Heart left ventricle (tissue), 16 donors: Measurements from ENCODE around the gene RGMB. TPM values are rescaled to one million over a fixed set of nuclear protein-coding genes. Genes with fewer than 3 reads are reported as not detected.

Source experiments
- ATAC-seq, 4 donors: fragments of 200-7000 bp; cut with Tn5 transposase; one replicate each; pipeline ENCODE4 v1.9.1; 2020 to 2022; ENCODE audit warnings: moderate library complexity in 4 of 4, mild to moderate bottlenecking in 3 of 4, moderate number of reproducible peaks in 1 of 4
- DNase-seq, 5 donors: peaks; one replicate each; pipeline ENCODE4 v3.0.0-alpha.2; 2020
- H3K27ac ChIP-seq, 12 donors: fragments of 200-600 bp; sonication (generic) in 4 of 12; one replicate each; pipeline versions ENCODE4 v1.5.0 to v1.8.0; 2016 to 2022; ENCODE audit warnings: mild to moderate bottlenecking in 2 of 12
- H3K27me3 ChIP-seq, 9 donors: fragments of 200-600 bp; sonication (generic) in 2 of 9; one replicate each; pipeline versions ENCODE4 v1.5.1 to v1.8.0; 2016 to 2022; ENCODE audit warnings: mild to moderate bottlenecking in 3 of 9
- H3K36me3 ChIP-seq, 9 donors: fragments of 200-600 bp; sonication (generic) in 2 of 9; one replicate each; pipeline versions ENCODE4 v1.5.0 to v1.8.0; 2018 to 2022; ENCODE audit warnings: mild to moderate bottlenecking in 2 of 9
- H3K4me1 ChIP-seq, 12 donors: fragments of 200-600 bp; sonication (generic) in 4 of 12; one replicate each; pipeline versions ENCODE4 v1.5.0 to v1.8.0; 2016 to 2022; ENCODE audit warnings: mild to moderate bottlenecking in 3 of 12
- H3K4me3 ChIP-seq, 12 donors: fragments of 200-600 bp; sonication (generic) in 4 of 12; one replicate each; pipeline versions ENCODE4 v1.5.0 to v1.8.0; 2017 to 2022; ENCODE audit warnings: mild to moderate bottlenecking in 9 of 12, moderate library complexity in 4 of 12
- H3K9me3 ChIP-seq, 12 donors: fragments of 200-600 bp; sonication (generic) in 4 of 12; one replicate each; pipeline versions ENCODE4 v1.5.0 to v1.8.0; 2016 to 2022; ENCODE audit warnings: mild to moderate bottlenecking in 1 of 12
- CTCF ChIP-seq, 12 donors: fragments of 200-600 bp; sonication (generic) in 4 of 12; IDR thresholded peaks; one replicate each; pipeline versions ENCODE4 v1.5.0 to v1.8.0; 2018 to 2022; ENCODE audit warnings: antibody characterized with exemption in 12 of 12, mild to moderate bottlenecking in 5 of 12
- POLR2A ChIP-seq, 2 donors: fragments of 450-650 bp; IDR thresholded peaks; one replicate each; pipeline ENCODE4 v1.6.1; 2017; ENCODE audit warnings: antibody characterized with exemption in 2 of 2, mild to moderate bottlenecking in 2 of 2, moderate library complexity in 2 of 2
- WGBS, 4 donors: extraction: QIAGEN DNeasy Blood & Tissue Kit in 2 of 4; methylation state at CpG; one replicate each; pipeline versions ENCODE4 v1.1.5 to v1.1.7; 2013 to 2018; 5-methylcytosine and 5-hydroxymethylcytosine counted together
- intact Hi-C, 10 donors: fragments of 100-400 bp; cut with DNase I; formaldehyde crosslinking; loops; one replicate each; pipeline versions ENCODE4 v1.11.1 to v1.14.2; 2022
- polyA plus RNA-seq, 2 donors: library from polyadenylated mRNA; stranded (reverse); fragments of 200-250 nt; gene quantifications; one replicate each; pipeline ENCODE4 v1.2.3, GENCODE V29; 2013
- total RNA-seq, 9 donors: library from RNA; depleted of rRNA in 2 of 9; stranded (reverse); fragments of >200 nt in 2 of 9; fragmentation: NEBNext Ultra II Directional in 3 of 9; extraction: Animal tissue kit (Norgen Biotek cat#: 25700) in 3 of 9; gene quantifications; one replicate each; pipeline versions ENCODE4 v1.1.0 to v1.2.4, GENCODE V29; 2016 to 2023
- donor health status: ischemic (EF 13 %, LVEDD 7.1; RV severe dilation, severe dysfunction).
- donor health status: healthy with polysubstance abuse.
- donor health status: DM: no; HTN: yes; CAD: no.
- donor health status: DM: no; HTN: no; CAD: no.
- donor health status: ischemic (EF 25% LVEDD 6.9; RV normal size, moderate dysfunction).
- donor health status: ischemic (EF 25% LVEDD 5.7; RV mildly dilated, moderate dysfunction).
- donor health status: healthy.
- donor health status: DM: yes; HTN: yes; CAD: no.
- donor health status: ischemic (EF 35%, LVEDD 5.7; RV mildly dilated, moderate dysfunction).
- donor health status: nonischemic (EF 11% LVEDD 7.7; RV severe dilation, severe dysfunction).
- donor health status: DM: yes; HTN: yes; CAD: no.
- donor health status: PGD.
- donor health status: ischemic (EF 29% LVEDD 5.4; RV normal size, mild dysfunction).
- donor health status: nonischemic (EF 23%, LVEDD 6.1; RV moderate dilation, normal function).

Gene RGMB
- total and polyA plus RNA-seq, 11 donors: 2.0 to 42.2 (median 16.1) TPM

GRCh38 chr5:98813755-98814154, 40.3 kb downstream of the RGMB start:
- 91 to 95% (median 93%) methylated on average over 3 of the region's 3 CpGs for WGBS, 4 donors
- Histone ChIP-seq H3K27ac (no peak overlapping the region), H3K9me3 (peaks cover 0 to 4% (median 0%) of the 10 kb centered on the region in 12 donors), H3K4me3 (no peak overlapping the region), H3K36me3 (no peaks in the 10 kb centered on the region), H3K27me3 (no peaks in the 10 kb centered on the region), H3K4me1 (no peaks in the 10 kb centered on the region)
- TF ChIP-seq CTCF (IDR thresholded peaks at IDR 0.05): no peak
- TF ChIP-seq POLR2A (IDR thresholded peaks at IDR 0.05): no peak
- intact Hi-C loops: no loop called here
- DNase-seq (no peak), ATAC-seq (no peak)

- H3K4me1 ChIP-seq: no peaks in the 10 kb centered on the region
- intact Hi-C loops: no loop called here
- no peak overlapping the region for H3K27ac ChIP-seq
- ATAC-seq (no peak), DNase-seq (no peak)
- TF ChIP-seq POLR2A (IDR thresholded peaks at IDR 0.05): no peak
- no peak for TF ChIP-seq CTCF (IDR thresholded peaks at IDR 0.05)
- no peaks in the 10 kb centered on the region for H3K36me3 ChIP-seq
- H3K4me3 ChIP-seq: no peak overlapping the region
- H3K9me3 ChIP-seq: peaks cover 0 to 13% (median 8%) of the 10 kb centered on the region in 12 donors
- 66 to 75% (median 72%) methylated on average over 6 of the region's 6 CpGs for WGBS, 4 donors
- no peaks in the 10 kb centered on the region for H3K27me3 ChIP-seq
Measured at GRCh38 chr5:98816582-98817222, 43.2 kb downstream of the RGMB start.

- intact Hi-C loops: loop anchor here in 3 of 10 donors (5.0 to 10.0 kb wide), 2 partner anchors 1593 to 1601 kb away; no protein-coding TSS in a partner anchor
- H3K27me3 ChIP-seq: no peaks in the 10 kb centered on the region
- H3K27ac ChIP-seq: no peak overlapping the region
- no peak for DNase-seq
- no peak for ATAC-seq
- H3K9me3 ChIP-seq: peaks cover 0 to 8% (median 4%) of the 10 kb centered on the region in 12 donors
- no peak overlapping the region for H3K4me3 ChIP-seq
- no peaks in the 10 kb centered on the region for H3K36me3 ChIP-seq
- TF ChIP-seq CTCF (IDR thresholded peaks at IDR 0.05): no peak
- H3K4me1 ChIP-seq: no peaks in the 10 kb centered on the region
- WGBS, 4 donors: 76 to 85% (median 84%) methylated on average over 4 of the region's 4 CpGs
Measured at GRCh38 chr5:98825582-98826375, 52.3 kb downstream of the RGMB start.

DNA sequence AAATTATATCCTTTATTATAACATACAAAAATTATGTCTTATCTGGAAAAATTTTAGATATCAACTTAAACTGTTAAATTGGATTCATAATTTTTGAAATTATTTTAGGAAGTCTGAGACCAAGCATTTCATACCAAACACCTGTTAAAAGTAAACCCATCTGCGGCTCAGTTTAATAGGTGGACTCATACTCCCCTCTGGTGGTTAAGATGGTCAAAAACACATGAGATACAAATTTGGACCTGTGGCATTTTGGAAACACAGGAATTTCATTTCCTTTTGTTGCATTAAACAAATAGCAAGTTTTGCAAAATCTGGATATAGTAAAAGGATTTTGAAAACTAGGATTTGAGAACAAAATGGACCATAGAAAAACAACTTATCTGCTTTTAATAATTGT, 53.7 kb downstream of the RGMB start:
- intact Hi-C loops: loop anchor here in 3 of 10 donors (5.0 to 10.0 kb wide), 2 partner anchors 1595 to 1602 kb away; no protein-coding TSS in a partner anchor
- H3K4me3 ChIP-seq: no peak overlapping the region
- ATAC-seq (peak in 1 of 4 donors; percentile 59), DNase-seq (no peak)
- TF ChIP-seq POLR2A (IDR thresholded peaks at IDR 0.05) (no peak), CTCF (IDR thresholded peaks at IDR 0.05) (peak in 11 of 12 donors; percentile 24 to 68 (median 44))
- H3K27me3 ChIP-seq: no peaks in the 10 kb centered on the region
- no peaks in the 10 kb centered on the region for H3K4me1 ChIP-seq
- no peak overlapping the region for H3K27ac ChIP-seq
- H3K9me3 ChIP-seq: no peaks in the 10 kb centered on the region
- no peaks in the 10 kb centered on the region for H3K36me3 ChIP-seq
- WGBS, 4 donors: 25 to 39% (median 29%) methylated on average over 1 of the region's 1 CpG
